ENCODE results near the gene GPAT2. TPM values are rescaled to one million over a fixed set of nuclear protein-coding genes. Genes with fewer than 3 reads are reported as not detected.
"Not testable (repeated sequence)": the region's sequence is repeated elsewhere in the genome, so short reads cannot be mapped to it uniquely, and the experiment has no call there.

The GPAT2 gene
- total and polyA plus RNA-seq, 2 donors (not counting 1 experiment from before 2014, with no cell fraction given), result 3.6 to 11.7 TPM

GRCh38 chr2:96022701-96023447 lies 11.8 kb downstream of the GPAT2 start:
- POLR2A ChIA-PET; intact Hi-C loops (cut with micrococcal nuclease); H3K4me1 Mint-ChIP-seq; H3K4me3 Mint-ChIP-seq; H3K9ac ChIP-seq (ENCODE audit: low read length); H3K79me2 ChIP-seq (ENCODE audit: control insufficient read depth, insufficient read depth, low read length); H3K4me3 ChIP-seq (ENCODE audit: control extremely low read depth in 1 of 5, extremely low read depth in 1 of 5, insufficient read depth in 1 of 5, low read depth in 2 of 5, low read length in 4 of 5); H3K27me3 Mint-ChIP-seq; H4K20me1 ChIP-seq (ENCODE audit: control insufficient read depth, insufficient read depth, low read length, poor library complexity, severe bottlenecking); H2AFZ ChIP-seq (ENCODE audit: insufficient read depth, low read depth, low read length, poor library complexity, severe bottlenecking); H3K9me3 Mint-ChIP-seq (ENCODE audit: insufficient read depth); H3K4me2 ChIP-seq (replicated peaks; ENCODE audit: low read depth, low read length, poor library complexity, severe bottlenecking); H3K9me3 ChIP-seq (ENCODE audit: control extremely low read depth in 1 of 3, control insufficient read depth in 2 of 3, insufficient read depth in 1 of 3, low read length in 2 of 3); H3K36me3 ChIP-seq (replicated peaks in 1 of 2; ENCODE audit: control extremely low read depth in 1 of 2, control insufficient read depth in 1 of 2, extremely low read depth in 1 of 2, insufficient read depth in 2 of 2, low read length in 1 of 2); H3K27ac Mint-ChIP-seq; H3K27me3 ChIP-seq (replicated peaks in 1 of 4; ENCODE audit: control extremely low read depth in 1 of 4, control insufficient read depth in 3 of 4, insufficient read depth in 4 of 4, low read length in 3 of 4); H3K4me1 ChIP-seq (ENCODE audit: control insufficient read depth in 2 of 2, insufficient read depth in 2 of 2, low read length in 2 of 2); H3K27ac ChIP-seq (ENCODE audit: low read length in 2 of 2): not testable (repeated sequence)
- DNase-seq (peak; percentile 76), ATAC-seq (ENCODE audit: low read depth) (peak; percentile 89)
- WGBS (ENCODE audit: insufficient coverage), result 80% methylated on average over 5 of the region's 19 CpGs
- peak; percentile 75 for TF ChIP-seq CTCF (IDR thresholded peaks at IDR 0.05)
- CTCF ChIA-PET, result interaction anchor here (0.6 to 2.1 kb wide), 16 partner anchors 95 to 483 kb away, joined by 3 to 18 read pairs (median 4); partner anchors contain the start of gene ASTL

- H3K4me3 ChIP-seq (ENCODE audit: control extremely low read depth in 1 of 5, extremely low read depth in 1 of 5, insufficient read depth in 1 of 5, low read depth in 2 of 5, low read length in 4 of 5); H3K27ac ChIP-seq (ENCODE audit: low read length in 2 of 2); H3K36me3 ChIP-seq (replicated peaks in 1 of 2; ENCODE audit: control extremely low read depth in 1 of 2, control insufficient read depth in 1 of 2, extremely low read depth in 1 of 2, insufficient read depth in 2 of 2, low read length in 1 of 2); H3K27me3 Mint-ChIP-seq; H3K4me2 ChIP-seq (replicated peaks; ENCODE audit: low read depth, low read length, poor library complexity, severe bottlenecking); DNase-seq; H3K27me3 ChIP-seq (replicated peaks in 1 of 4; ENCODE audit: control extremely low read depth in 1 of 4, control insufficient read depth in 3 of 4, insufficient read depth in 4 of 4, low read length in 3 of 4); H3K4me1 Mint-ChIP-seq; intact Hi-C loops (cut with micrococcal nuclease); H3K9ac ChIP-seq (ENCODE audit: low read length); H3K9me3 Mint-ChIP-seq (ENCODE audit: insufficient read depth); H3K4me1 ChIP-seq (ENCODE audit: control insufficient read depth in 2 of 2, insufficient read depth in 2 of 2, low read length in 2 of 2); H2AFZ ChIP-seq (ENCODE audit: insufficient read depth, low read depth, low read length, poor library complexity, severe bottlenecking); H4K20me1 ChIP-seq (ENCODE audit: control insufficient read depth, insufficient read depth, low read length, poor library complexity, severe bottlenecking); POLR2A ChIA-PET; H3K27ac Mint-ChIP-seq; H3K9me3 ChIP-seq (ENCODE audit: control extremely low read depth in 1 of 3, control insufficient read depth in 2 of 3, insufficient read depth in 1 of 3, low read length in 2 of 3); H3K4me3 Mint-ChIP-seq; ATAC-seq (ENCODE audit: low read depth); H3K79me2 ChIP-seq (ENCODE audit: control insufficient read depth, insufficient read depth, low read length): not testable (repeated sequence)
- CTCF ChIA-PET, result interaction anchor here (0.6 to 2.1 kb wide), 15 partner anchors 96 to 484 kb away, joined by 3 to 18 read pairs (median 5); partner anchors contain the start of gene ASTL
- WGBS (ENCODE audit: insufficient coverage), result 95% methylated on average over 6 of the region's 7 CpGs
Measured at GRCh38 chr2:96022126-96022525, 12.6 kb downstream of the GPAT2 start.

GRCh38 chr2:96021142-96021541 lies 13.6 kb downstream of the GPAT2 start:
- DNase-seq; H3K27ac Mint-ChIP-seq; H4K20me1 ChIP-seq (ENCODE audit: control insufficient read depth, insufficient read depth, low read length, poor library complexity, severe bottlenecking); H3K9me3 Mint-ChIP-seq (ENCODE audit: insufficient read depth); H3K9ac ChIP-seq (ENCODE audit: low read length); H3K4me2 ChIP-seq (replicated peaks; ENCODE audit: low read depth, low read length, poor library complexity, severe bottlenecking); H3K4me3 Mint-ChIP-seq; H3K4me3 ChIP-seq (ENCODE audit: control extremely low read depth in 1 of 5, extremely low read depth in 1 of 5, insufficient read depth in 1 of 5, low read depth in 2 of 5, low read length in 4 of 5); H2AFZ ChIP-seq (ENCODE audit: insufficient read depth, low read depth, low read length, poor library complexity, severe bottlenecking); intact Hi-C loops (cut with micrococcal nuclease); ATAC-seq (ENCODE audit: low read depth); H3K4me1 Mint-ChIP-seq; H3K9me3 ChIP-seq (ENCODE audit: control extremely low read depth in 1 of 3, control insufficient read depth in 2 of 3, insufficient read depth in 1 of 3, low read length in 2 of 3); H3K36me3 ChIP-seq (replicated peaks in 1 of 2; ENCODE audit: control extremely low read depth in 1 of 2, control insufficient read depth in 1 of 2, extremely low read depth in 1 of 2, insufficient read depth in 2 of 2, low read length in 1 of 2); H3K27ac ChIP-seq (ENCODE audit: low read length in 2 of 2); POLR2A ChIA-PET; H3K4me1 ChIP-seq (ENCODE audit: control insufficient read depth in 2 of 2, insufficient read depth in 2 of 2, low read length in 2 of 2); H3K27me3 Mint-ChIP-seq; H3K79me2 ChIP-seq (ENCODE audit: control insufficient read depth, insufficient read depth, low read length); H3K27me3 ChIP-seq (replicated peaks in 1 of 4; ENCODE audit: control extremely low read depth in 1 of 4, control insufficient read depth in 3 of 4, insufficient read depth in 4 of 4, low read length in 3 of 4): not testable (repeated sequence)
- WGBS (ENCODE audit: insufficient coverage), result 89% methylated on average over 2 of the region's 4 CpGs
- CTCF ChIA-PET, result interaction anchor here (1.7 to 2.1 kb wide), 2 partner anchors 118 to 145 kb away, joined by 3 to 6 read pairs; partner anchors contain the start of gene ASTL
